H1 (cell line): ENCODE data around the gene DUSP1. TPM values are rescaled to one million over a fixed set of nuclear protein-coding genes. Genes with fewer than 3 reads are reported as not detected.

Experiments
- HDAC2 ChIP-seq, 2 experiments: fragments of 300-600 bp in 1 of 2; sonication (generic) in 1 of 2; IDR thresholded peaks; 2 replicates each; pipeline ENCODE4 v1.6.1; 2011 to 2012; ENCODE audit warnings: low read depth in 2 of 2, low read length in 2 of 2, mild to moderate bottlenecking in 2 of 2, moderate library complexity in 2 of 2, borderline replicate concordance in 1 of 2, inconsistent platforms in 1 of 2
- polyA plus RNA-seq, 7 experiments: library from polyadenylated mRNA; depleted of rRNA in 3 of 7; stranded (reverse) in 5 of 7; unstranded in 2 of 7; fragments of >200 nt in 5 of 7; fragments of 200-250 nt in 2 of 7; gene quantifications; 1 replicate in 5 of 7; 2 replicates in 1 of 7; 4 replicates in 1 of 7; pipeline versions ENCODE4 v1.2.1 to v1.2.3, GENCODE V29; 2011 to 2013; ENCODE audit warnings: missing spikeins in 2 of 7, mixed read lengths in 2 of 7
- total RNA-seq: library from RNA; stranded (reverse); fragmentation: NEBNext Ultra II Directional; extraction: Animal tissue kit (Norgen Biotek cat#: 25700); gene quantifications from 2 replicates; pipeline ENCODE4 v1.2.1, GENCODE V29; 2021

DUSP1 gene
- total and polyA plus RNA-seq, 2 of the 8 experiments (the other 6 are each of a cell fraction or from before 2014, with no cell fraction given): 6.5 to 11.7 TPM

- no peak for TF ChIP-seq HDAC2 (IDR thresholded peaks at IDR 0.05; ENCODE audit: borderline replicate concordance in 1 of 2, low read depth in 2 of 2, low read length in 2 of 2)
Observed at GRCh38 chr5:172735141-172735831, 35.7 kb downstream of the DUSP1 start (continued).
